AG04449 (cell line): Measurements from ENCODE around the gene UCP1.

Source experiments
- CTCF ChIA-PET: fragments of 350-600 bp; formaldehyde crosslinking; extraction: SDS; loops from one replicate; lab custom pipeline; 2021; ENCODE audit warnings: antibody characterized with exemption; lab: Yijun Ruan, JAX
- POLR2A ChIA-PET: fragments of 400-600, 350-600 bp; formaldehyde crosslinking; extraction: SDS; loops from one replicate; lab custom pipeline; 2020; ENCODE audit warnings: antibody characterized with exemption, inconsistent platforms; lab: Yijun Ruan, JAX
- DNase-seq: peaks from one replicate; pipeline ENCODE4 v3.0.0-alpha.2; 2010; ENCODE audit warnings: low read depth, low spot score
- H3K4me3 ChIP-seq: 2 replicates; pipeline ENCODE4 v1.5.1; 2011; ENCODE audit warnings: low read depth, mild to moderate bottlenecking, control low read depth, low read length
- TF ChIP-seq, protein P1 (sequence below): IDR thresholded peaks from one replicate; pipeline ENCODE4 v1.5.1; 2011; ENCODE audit warnings: mild to moderate bottlenecking, moderate library complexity, low read length, control low read depth, inconsistent platforms; ENCODE audit not compliant: insufficient read depth; ENCODE audit errors: missing control alignments

Gene UCP1

DNA sequence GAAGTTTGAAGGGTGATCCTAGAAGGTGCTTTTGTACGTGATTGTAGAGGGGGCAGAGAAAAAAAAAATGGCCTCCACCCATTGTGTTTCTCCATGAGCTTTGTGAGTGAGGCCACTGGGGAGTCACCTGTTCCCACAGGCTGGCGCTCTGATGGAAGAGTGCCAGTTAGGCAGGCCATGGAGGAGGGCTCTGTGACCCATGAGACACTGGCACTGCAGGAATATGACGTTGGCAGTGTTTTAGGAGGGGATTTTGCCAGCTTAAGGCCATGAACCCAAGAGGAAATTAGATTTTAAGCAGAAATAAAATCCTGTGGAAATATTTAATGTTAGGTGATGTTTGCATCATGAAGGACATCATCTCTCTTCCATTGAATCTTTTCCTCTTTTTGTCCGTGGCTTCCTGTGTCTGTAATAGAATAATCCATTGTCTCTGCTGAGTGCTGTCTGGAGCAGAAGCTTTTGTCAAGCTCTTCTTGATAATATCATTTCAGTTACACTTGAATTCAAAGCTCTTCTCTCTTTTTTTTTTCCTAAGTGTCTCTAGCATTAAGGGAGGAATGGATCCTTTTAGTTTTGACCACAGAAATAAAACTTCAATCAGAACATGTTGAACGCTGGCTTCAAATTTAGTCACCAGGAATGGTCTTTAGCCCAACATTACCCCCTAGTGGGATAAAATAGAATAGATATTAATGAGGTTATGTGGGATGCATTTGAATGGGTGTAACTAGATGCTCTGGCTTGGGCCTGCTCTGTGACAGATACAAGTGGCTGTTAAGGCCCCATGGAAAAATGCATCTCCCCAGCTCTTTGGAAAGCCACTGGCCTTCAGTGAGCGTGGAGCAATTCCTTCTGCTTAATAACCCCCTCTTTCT is 41.0 kb upstream of the UCP1 start:
- POLR2A ChIA-PET: no interaction called here
- CTCF ChIA-PET: interaction anchor here (0.7 to 5.0 kb wide), 35 partner anchors 10 to 1003 kb away, joined by 3 to 103 read pairs (median 5); partner anchors contain the start of genes CLGN and TBC1D9
- TF ChIP-seq, protein P1, sequence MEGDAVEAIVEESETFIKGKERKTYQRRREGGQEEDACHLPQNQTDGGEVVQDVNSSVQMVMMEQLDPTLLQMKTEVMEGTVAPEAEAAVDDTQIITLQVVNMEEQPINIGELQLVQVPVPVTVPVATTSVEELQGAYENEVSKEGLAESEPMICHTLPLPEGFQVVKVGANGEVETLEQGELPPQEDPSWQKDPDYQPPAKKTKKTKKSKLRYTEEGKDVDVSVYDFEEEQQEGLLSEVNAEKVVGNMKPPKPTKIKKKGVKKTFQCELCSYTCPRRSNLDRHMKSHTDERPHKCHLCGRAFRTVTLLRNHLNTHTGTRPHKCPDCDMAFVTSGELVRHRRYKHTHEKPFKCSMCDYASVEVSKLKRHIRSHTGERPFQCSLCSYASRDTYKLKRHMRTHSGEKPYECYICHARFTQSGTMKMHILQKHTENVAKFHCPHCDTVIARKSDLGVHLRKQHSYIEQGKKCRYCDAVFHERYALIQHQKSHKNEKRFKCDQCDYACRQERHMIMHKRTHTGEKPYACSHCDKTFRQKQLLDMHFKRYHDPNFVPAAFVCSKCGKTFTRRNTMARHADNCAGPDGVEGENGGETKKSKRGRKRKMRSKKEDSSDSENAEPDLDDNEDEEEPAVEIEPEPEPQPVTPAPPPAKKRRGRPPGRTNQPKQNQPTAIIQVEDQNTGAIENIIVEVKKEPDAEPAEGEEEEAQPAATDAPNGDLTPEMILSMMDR: peak; percentile 33
- no peak overlapping the region for H3K4me3 ChIP-seq
- no peak for DNase-seq

DNA sequence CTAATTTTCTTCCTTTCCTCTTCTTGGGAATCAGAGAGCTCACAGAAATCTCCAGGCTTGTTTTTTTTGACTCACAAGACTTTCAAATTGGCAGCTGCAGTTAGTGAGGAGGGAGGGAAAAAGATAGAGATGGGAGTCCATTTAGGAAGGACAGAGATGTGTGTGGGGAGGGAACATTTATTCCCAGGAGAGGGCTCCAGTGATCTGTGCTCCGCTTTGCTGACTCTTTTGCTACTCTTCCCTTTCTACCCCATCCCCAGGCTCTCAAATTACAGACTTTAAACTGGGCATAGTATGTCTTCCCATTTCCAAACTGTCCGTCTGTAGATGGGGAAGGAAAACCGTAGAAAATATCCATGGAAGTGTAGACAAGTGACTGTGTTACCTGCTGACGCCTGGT is 39.1 kb upstream of the UCP1 start:
- ChIA-PET CTCF (interaction anchor here (0.6 to 5.0 kb wide), 11 partner anchors 9 to 951 kb away, joined by 3 to 103 read pairs (median 7); partner anchors contain the start of gene ELMOD2), POLR2A (no interaction called here)
- H3K4me3 ChIP-seq: no peak overlapping the region
- no peak for DNase-seq
- TF ChIP-seq, protein P1: no peak

DNA sequence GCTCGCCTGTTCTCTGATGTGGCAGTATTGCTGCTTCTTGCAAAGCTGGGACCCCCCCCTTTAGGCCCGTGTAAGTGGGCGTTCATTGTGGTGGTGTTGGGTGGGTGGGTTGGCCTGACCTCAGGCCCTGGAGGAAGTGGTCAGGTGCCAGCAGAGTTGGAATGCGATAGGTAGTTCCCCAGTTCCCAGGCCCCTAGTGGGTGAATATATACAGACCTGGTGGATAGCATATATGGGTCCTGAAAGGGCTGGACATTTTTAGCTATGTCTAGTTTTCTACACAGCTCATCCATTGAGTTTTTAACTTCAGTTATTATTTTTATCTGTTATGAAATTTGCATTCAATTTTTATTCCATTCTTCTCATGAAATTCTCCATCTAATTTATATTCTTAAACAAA is 35.8 kb upstream of the UCP1 start:
- TF ChIP-seq, protein P1: no peak
- CTCF ChIA-PET: interaction anchor here (0.7 to 3.0 kb wide), 4 partner anchors 194 to 274 kb away, joined by 3 to 14 read pairs (median 3); no protein-coding TSS in a partner anchor
- DNase-seq: no peak
- POLR2A ChIA-PET: no interaction called here
- H3K4me3 ChIP-seq: no peak overlapping the region

DNA sequence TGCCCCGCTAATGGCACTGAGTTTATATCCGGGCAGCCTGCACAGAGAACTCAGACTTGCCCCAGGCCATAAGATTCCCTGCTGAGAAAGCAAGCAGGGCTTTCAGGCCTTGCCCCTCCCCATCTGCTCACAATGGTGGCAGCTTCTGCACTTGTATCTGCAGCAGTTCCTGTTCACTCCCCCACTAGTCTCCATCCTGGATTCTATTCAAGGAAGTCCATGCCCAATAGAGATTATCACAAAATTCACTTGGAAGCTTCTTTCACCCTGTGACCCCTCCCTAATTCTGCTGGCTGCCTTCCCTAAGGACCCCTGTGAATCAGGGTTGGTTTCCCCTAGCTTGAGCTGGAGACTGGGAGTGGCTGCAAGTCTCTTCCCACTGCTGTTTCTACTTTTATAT is 34.5 kb upstream of the UCP1 start:
- TF ChIP-seq, protein P1: no peak
- CTCF ChIA-PET: interaction anchor here (0.7 to 3.0 kb wide), 3 partner anchors 18 to 243 kb away, joined by 3 to 14 read pairs (median 3); no protein-coding TSS in a partner anchor
- DNase-seq: no peak
- POLR2A ChIA-PET: no interaction called here
- no peak overlapping the region for H3K4me3 ChIP-seq

DNA sequence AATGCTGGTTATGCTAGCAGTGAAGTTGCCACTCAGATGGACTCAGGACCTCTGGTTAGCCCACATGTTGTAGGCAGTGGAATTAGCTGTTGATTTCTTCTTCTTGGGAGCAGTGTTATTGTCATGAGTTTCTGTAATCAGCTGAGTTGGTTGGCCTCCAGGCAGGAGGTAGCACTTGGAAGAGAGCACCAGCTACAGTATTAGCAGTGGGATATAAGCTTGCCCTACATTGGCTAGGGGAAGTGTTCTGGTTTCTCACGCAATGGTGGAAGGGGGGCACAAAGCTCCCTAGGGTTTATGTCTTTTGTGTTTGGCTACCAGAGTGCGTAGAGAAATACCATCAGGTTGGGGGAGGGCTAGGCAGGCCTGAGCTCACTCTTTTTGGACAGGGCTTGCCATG is 34.0 kb upstream of the UCP1 start:
- no peak for DNase-seq
- no peak overlapping the region for H3K4me3 ChIP-seq
- ChIA-PET POLR2A (no interaction called here), CTCF (interaction anchor here (3.0 kb wide), 1 partner anchor 243 kb away, joined by 14 read pairs; no protein-coding TSS in a partner anchor)
- TF ChIP-seq, protein P1: no peak

DNA sequence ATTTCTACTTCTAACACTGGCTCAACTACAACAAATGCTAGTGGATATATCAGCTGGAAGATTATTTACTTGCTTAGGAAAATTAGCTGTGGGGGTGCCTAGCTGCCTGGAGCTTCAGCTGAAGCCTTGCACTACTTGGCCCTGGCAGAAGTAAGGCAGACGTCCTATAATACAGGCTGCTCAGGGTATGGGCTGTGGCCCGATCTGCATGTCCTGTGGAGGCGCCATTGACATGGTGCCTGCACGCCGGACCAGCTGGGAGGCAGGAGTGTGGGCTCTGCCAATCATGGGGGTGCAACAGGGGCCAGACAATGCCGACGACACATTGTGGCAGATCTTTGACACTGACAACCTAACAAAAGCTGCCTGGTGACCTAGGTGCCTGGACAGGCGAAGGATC is 31.6 kb upstream of the UCP1 start:
- POLR2A ChIA-PET: no interaction called here
- CTCF ChIA-PET: interaction anchor here (1.7 to 5.9 kb wide), 2 partner anchors 9 to 250 kb away, joined by 5 to 42 read pairs; no protein-coding TSS in a partner anchor
- DNase-seq: no peak
- TF ChIP-seq, protein P1: no peak
- no peak overlapping the region for H3K4me3 ChIP-seq
